HEK293T (cell line): Measurements from ENCODE around the gene ABI3BP.

Experiments
- CTCF ChIA-PET: fragments of 350-600 bp; formaldehyde crosslinking; extraction: SDS; loops from one replicate; lab custom pipeline; 2021; ENCODE audit warnings: antibody characterized with exemption, inconsistent platforms; lab: Yijun Ruan, JAX
- POLR2A ChIA-PET: fragments of 350-600 bp; formaldehyde crosslinking; extraction: SDS; loops from one replicate; lab custom pipeline; 2020; ENCODE audit warnings: antibody characterized with exemption, inconsistent platforms; lab: Yijun Ruan, JAX
- DNase-seq: peaks from one replicate; pipeline ENCODE4 v3.0.0; 2012; ENCODE audit warnings: mixed read lengths; ENCODE audit errors: extremely low spot score
- ARNT ChIP-seq: fragments of 450-650 bp; IDR thresholded peaks from 2 replicates; pipeline ENCODE4 v1.6.1; 2017; ENCODE audit warnings: mild to moderate bottlenecking
- BHLHE40 ChIP-seq: fragments of 450-650 bp; IDR thresholded peaks from 2 replicates; pipeline ENCODE4 v1.6.1; 2016; ENCODE audit warnings: mild to moderate bottlenecking, moderate library complexity, borderline replicate concordance
- CTBP1 ChIP-seq: fragments of 450-650 bp; IDR thresholded peaks from 2 replicates; pipeline ENCODE4 v1.6.1; 2016; ENCODE audit warnings: borderline replicate concordance
- ELF4 ChIP-seq: fragments of 450-650 bp; IDR thresholded peaks from 2 replicates; pipeline ENCODE4 v1.6.1; 2017; ENCODE audit warnings: antibody characterized with exemption
- FOXA1 ChIP-seq: fragments of 450-650 bp; IDR thresholded peaks from 2 replicates; pipeline ENCODE4 v1.6.1; 2016; ENCODE audit warnings: mild to moderate bottlenecking
- FOXK2 ChIP-seq: fragments of 450-650 bp; IDR thresholded peaks from 2 replicates; pipeline ENCODE4 v1.6.1; 2016; ENCODE audit warnings: mild to moderate bottlenecking
- FOXM1 ChIP-seq: fragments of 450-650 bp; IDR thresholded peaks from 2 replicates; pipeline ENCODE4 v1.6.1; 2017; ENCODE audit warnings: mild to moderate bottlenecking, borderline replicate concordance
- HDGF ChIP-seq: fragments of 450-650 bp; IDR thresholded peaks from 2 replicates; pipeline ENCODE4 v1.6.1; 2017; ENCODE audit warnings: antibody characterized with exemption, borderline replicate concordance
- L3MBTL2 ChIP-seq: fragments of 450-650 bp; conservative IDR thresholded peaks from 2 replicates; pipeline ENCODE4 v1.6.1; 2016; ENCODE audit warnings: mild to moderate bottlenecking
- LEF1 ChIP-seq: fragments of 450-650 bp; IDR thresholded peaks from 2 replicates; pipeline ENCODE4 v1.6.1; 2017; ENCODE audit warnings: mild to moderate bottlenecking, borderline replicate concordance
- NFRKB ChIP-seq: fragments of 450-650 bp; IDR thresholded peaks from 2 replicates; pipeline ENCODE4 v1.6.1; 2016; ENCODE audit warnings: mild to moderate bottlenecking, moderate library complexity
- SP1 ChIP-seq: fragments of 450-650 bp; IDR thresholded peaks from 2 replicates; pipeline ENCODE4 v1.6.1; 2017
- SUZ12 ChIP-seq: fragments of 450-650 bp; IDR thresholded peaks from 2 replicates; pipeline ENCODE4 v1.6.1; 2016; ENCODE audit warnings: mild to moderate bottlenecking
- TARDBP ChIP-seq: fragments of 450-650 bp; IDR thresholded peaks from 2 replicates; pipeline ENCODE4 v1.6.1; 2016
- ZNF384 ChIP-seq: fragments of 450-650 bp; IDR thresholded peaks from 2 replicates; pipeline ENCODE4 v1.6.1; 2016
- TF ChIP-seq, protein P1 (sequence below): fragments of 450-650 bp; IDR thresholded peaks from 2 replicates; pipeline ENCODE4 v1.6.1; 2016

Gene ABI3BP

DNA sequence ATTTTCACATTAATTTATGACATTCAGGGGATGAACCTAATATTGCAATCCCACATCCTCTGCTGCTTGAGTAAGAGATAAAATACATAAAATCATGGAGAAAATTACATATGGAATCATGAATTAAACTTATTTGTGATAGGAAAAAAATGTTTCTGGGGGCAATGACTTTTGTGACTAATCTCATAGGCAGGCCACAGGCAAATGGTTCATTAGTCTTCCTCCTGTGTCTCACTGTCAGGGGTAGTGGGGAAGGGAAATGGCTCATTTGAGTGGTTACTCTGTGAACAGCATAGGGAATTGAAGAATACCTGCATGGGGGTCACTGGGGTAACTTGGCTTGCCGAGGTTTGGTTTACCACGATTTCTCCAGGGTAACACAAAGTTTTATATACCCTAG, 211.9 kb downstream of the ABI3BP start:
- TF ChIP-seq SUZ12 (no peak), HDGF (no peak), ZNF384 (no peak), SP1 (no peak), ARNT (no peak), ELF4 (no peak), FOXA1 (no peak), FOXK2 (no peak), L3MBTL2 (no peak), CTBP1 (no peak), TARDBP (no peak), NFRKB (no peak), LEF1 (no peak), FOXM1 (no peak), BHLHE40 (no peak)
- TF ChIP-seq, protein P1, sequence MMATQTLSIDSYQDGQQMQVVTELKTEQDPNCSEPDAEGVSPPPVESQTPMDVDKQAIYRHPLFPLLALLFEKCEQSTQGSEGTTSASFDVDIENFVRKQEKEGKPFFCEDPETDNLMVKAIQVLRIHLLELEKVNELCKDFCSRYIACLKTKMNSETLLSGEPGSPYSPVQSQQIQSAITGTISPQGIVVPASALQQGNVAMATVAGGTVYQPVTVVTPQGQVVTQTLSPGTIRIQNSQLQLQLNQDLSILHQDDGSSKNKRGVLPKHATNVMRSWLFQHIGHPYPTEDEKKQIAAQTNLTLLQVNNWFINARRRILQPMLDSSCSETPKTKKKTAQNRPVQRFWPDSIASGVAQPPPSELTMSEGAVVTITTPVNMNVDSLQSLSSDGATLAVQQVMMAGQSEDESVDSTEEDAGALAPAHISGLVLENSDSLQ, result no peak
- CTCF ChIA-PET, result no interaction called here
- DNase-seq, result no peak
- POLR2A ChIA-PET, result no interaction called here

DNA sequence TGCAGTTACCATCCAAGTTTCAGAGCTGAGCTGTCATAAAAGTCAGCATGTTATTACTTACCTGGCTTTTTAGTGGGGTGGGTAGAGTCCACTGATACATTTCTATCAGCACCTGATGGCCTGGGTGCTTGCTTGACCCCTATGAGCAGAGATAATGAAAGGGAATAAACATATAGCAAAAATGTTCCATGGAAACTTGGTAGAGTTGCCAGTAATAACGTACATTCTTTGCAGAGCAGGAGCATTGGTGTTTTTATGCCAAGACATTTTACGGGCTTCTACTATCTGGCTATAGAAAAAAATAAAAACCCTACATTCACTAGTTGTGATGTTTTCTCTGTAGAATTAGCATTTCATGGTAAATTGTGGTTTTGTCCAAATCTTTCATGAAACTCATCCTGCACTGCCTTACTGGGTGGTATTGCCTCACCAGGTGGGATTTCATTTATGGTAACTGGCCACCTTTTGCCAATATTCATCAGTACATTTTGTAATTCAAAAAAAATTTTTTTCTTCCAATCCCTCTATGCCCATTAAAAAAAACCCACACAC, 213.1 kb downstream of the ABI3BP start:
- CTCF ChIA-PET, result no interaction called here
- no peak for DNase-seq

DNA sequence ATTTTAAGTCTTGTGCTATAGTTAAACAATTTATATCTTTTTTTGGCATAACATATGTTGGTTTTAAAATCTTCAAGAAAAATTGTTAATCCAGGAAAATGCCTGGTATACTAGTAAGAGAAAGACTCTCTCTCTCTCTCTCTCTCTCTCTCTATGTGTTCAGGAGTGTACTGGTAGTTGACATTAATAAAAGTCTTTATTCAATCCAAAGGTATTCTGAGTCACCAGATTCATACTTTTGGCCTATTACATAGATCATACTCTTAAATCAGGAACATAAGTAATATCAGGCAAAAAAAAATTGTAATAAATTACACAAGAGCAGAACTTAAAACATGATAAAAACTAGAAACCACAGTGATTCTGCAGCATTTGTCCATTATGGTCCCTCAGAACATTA, 213.7 kb downstream of the ABI3BP start:
- DNase-seq, result no peak
- TF ChIP-seq, protein P1, result no peak
- no peak for TF ChIP-seq FOXK2
- TF ChIP-seq TARDBP, result no peak
- TF ChIP-seq FOXA1, result no peak
- no peak for TF ChIP-seq FOXM1
- no peak for TF ChIP-seq ARNT
- no peak for TF ChIP-seq CTBP1
- no peak for TF ChIP-seq HDGF
- TF ChIP-seq SUZ12, result no peak
- no peak for TF ChIP-seq ELF4
- no peak for TF ChIP-seq BHLHE40
- TF ChIP-seq NFRKB, result no peak
- TF ChIP-seq SP1, result no peak
- no peak for TF ChIP-seq L3MBTL2
- no peak for TF ChIP-seq LEF1
- TF ChIP-seq ZNF384, result no peak
- ChIA-PET POLR2A (no interaction called here), CTCF (no interaction called here)

More for the DNA sequence above, 213.1 kb downstream of the ABI3BP start:
- POLR2A ChIA-PET, result no interaction called here
- TF ChIP-seq NFRKB (no peak), BHLHE40 (no peak), SUZ12 (no peak), HDGF (no peak), ELF4 (no peak), L3MBTL2 (no peak), LEF1 (no peak), CTBP1 (no peak), SP1 (no peak), TARDBP (no peak), ARNT (no peak), ZNF384 (no peak), FOXK2 (no peak)
- TF ChIP-seq, protein P1, result no peak

DNA sequence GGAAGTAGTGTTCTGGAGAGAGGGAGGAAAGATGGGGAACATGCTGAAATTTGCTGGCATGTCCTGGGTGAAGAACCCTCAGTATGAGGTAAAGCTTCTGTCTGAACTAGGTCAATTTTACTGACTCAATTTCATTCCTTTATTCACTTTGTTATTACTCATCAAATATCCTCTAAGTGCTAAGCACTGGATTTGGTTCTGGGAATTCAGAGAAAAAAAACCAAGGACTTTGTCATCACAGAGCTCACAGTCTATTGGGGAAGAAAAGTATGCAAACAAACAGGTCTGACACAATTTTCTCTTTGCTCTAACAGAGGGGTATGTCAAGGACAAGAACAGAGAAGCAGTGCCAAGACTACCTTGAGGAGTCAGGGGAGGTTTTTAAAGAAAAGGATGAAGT, 215.9 kb downstream of the ABI3BP start:
- TF ChIP-seq, protein P1, result no peak
- TF ChIP-seq FOXA1, result no peak
- TF ChIP-seq LEF1, result no peak
- no peak for TF ChIP-seq BHLHE40
- no peak for TF ChIP-seq CTBP1
- no peak for TF ChIP-seq FOXM1
- TF ChIP-seq SUZ12, result no peak
- DNase-seq, result no peak
- POLR2A ChIA-PET, result no interaction called here
- CTCF ChIA-PET, result interaction anchor here (1.0 kb wide), 1 partner anchor 10 kb away, joined by 3 read pairs; no protein-coding TSS in a partner anchor

DNA sequence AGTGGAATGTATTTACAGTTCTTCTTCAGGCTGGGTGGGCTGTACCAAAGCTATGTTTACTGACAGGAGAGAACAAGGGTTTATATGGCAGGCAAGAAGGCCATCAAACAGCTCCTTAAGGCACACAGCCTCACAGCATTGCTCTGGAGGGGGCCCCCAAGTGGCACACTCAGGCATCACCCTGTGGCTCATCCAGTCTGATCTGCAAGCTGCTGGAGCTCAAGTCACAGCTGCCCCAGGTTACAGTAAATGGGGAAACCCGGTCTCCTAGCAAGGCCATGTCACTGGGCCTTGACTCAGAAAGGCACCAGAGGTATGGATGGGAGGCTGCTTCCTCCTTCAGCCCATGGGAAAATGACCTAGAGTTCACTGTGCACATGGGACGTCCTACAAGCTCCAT, 216.5 kb downstream of the ABI3BP start:
- CTCF ChIA-PET, result interaction anchor here (1.0 kb wide), 1 partner anchor 10 kb away, joined by 3 read pairs; no protein-coding TSS in a partner anchor
- DNase-seq, result no peak
- POLR2A ChIA-PET, result no interaction called here
- TF ChIP-seq LEF1, result no peak
- TF ChIP-seq SUZ12, result no peak
- TF ChIP-seq NFRKB, result no peak
- TF ChIP-seq L3MBTL2, result no peak
- no peak for TF ChIP-seq HDGF
- TF ChIP-seq, protein P1, result no peak
- no peak for TF ChIP-seq FOXM1
- TF ChIP-seq FOXA1, result no peak
- TF ChIP-seq TARDBP, result no peak
- no peak for TF ChIP-seq ELF4
- TF ChIP-seq ZNF384, result no peak
